Measurements from ENCODE around the gene NCLN.
"Not testable (repeated sequence)": the region's sequence is repeated elsewhere in the genome, so short reads cannot be mapped to it uniquely, and the experiment has no call there.

Gene NCLN

GRCh38 chr19:3225169-3225485 is 39.4 kb downstream of the NCLN start:
- no peak for DNase-seq (ENCODE audit: low spot score)

DNA sequence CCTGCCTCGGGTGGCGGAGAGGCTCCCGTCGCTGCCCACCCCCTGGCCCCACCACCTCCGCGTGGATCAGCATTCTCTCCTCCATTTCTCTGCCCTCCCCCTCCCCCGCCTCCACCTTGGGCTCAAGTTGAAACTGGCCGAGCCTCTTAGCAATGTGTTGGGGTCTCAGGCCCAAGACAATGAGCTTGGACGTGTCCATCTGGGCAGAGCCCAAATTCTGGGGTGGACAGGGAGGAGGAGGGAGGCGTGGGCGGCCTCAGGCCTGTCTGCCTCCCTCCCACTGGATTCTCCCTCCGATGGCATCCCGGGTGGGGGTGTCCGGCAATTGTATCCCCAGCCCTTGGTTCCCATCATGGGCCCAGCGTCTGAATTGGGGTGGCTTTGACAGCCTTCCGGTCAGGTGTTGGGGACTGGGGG is 40.0 kb downstream of the NCLN start:
- no peak for DNase-seq (ENCODE audit: low spot score)

GRCh38 chr19:3227054-3227626 is 41.4 kb downstream of the NCLN start:
- DNase-seq (ENCODE audit: low spot score), result no peak

DNA sequence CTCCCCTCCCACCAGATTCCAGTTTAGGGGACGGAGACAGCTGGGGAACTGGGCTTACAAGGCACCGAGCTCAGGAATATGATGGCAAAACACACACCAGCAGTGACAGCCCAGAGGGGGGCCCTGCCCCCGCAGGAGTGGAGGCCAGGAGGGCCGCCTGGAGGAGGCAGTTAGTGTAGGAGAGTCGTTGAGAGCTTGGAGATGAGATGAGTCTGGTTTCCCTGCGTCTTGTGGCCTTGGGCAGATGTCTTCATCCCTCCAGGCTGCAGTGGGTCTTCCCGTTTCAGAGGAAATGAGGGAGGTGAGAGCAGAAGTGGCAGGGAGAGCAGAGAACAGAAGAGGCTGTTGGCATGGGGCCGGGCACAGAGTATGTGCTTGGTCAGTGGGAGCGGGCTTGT is 43.6 kb downstream of the NCLN start:
- DNase-seq (ENCODE audit: low spot score), result no peak

GRCh38 chr19:3229888-3230496 is 44.3 kb downstream of the NCLN start:
- DNase-seq (ENCODE audit: low spot score), result no peak

DNA sequence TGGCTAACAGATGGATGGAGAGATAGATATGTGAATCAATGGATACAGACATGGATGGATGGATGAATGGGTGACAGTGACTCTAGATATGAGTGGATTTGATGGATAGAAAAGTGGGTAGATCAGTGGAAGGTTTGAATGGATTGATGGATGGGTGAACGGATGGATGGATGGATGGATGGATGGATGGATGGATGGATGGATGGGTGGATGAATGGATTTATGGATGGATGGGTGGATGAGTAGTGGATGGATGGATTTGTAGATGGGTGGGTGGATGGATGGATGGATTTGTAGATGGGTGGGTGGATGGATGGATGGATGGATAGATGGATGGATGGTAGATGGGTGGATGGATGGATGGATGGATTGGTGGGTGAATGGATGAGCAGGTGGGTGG is 45.6 kb downstream of the NCLN start:
- DNase-seq (ENCODE audit: low spot score), result no peak

DNA sequence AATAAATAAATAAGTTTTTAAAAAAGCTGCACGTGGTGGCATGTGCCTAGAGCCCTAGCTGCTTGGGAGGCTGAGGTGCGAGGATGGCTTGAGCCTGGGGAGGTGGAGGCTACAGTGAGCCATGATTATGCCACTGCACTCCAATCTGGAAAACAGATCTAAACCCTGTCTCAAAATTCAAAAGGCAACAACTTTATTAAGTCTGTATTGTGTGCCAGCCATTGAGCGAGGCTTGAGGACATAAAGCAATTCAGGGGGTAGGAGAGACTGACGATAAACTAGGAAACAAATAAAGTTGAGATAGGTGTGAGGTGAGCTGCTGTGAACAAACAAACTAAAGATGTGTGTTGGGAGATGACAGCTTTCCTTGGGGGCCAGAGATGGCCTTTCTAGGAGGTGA is 47.4 kb downstream of the NCLN start:
- DNase-seq (ENCODE audit: low spot score), result no peak

DNA sequence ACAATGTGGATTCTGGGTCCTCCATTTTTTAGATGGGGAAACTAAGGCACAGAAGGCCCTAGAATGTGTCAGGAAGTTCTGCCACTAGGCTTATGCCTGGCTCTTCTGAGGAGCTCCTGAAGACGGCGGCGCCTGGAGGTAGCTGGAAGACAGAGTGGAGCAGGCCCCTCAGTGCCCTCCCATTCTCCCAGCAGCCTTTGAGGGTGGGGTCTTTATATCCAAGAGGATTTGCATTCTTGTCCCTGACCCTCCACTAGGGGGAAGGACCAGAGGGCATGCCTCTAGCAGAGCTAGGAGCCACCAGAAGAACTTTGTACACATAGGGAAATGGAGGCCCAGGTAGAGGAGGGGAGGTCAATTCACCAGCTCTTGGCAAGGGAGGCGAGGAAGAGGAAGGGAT is 48.1 kb downstream of the NCLN start:
- DNase-seq (ENCODE audit: low spot score), result no peak

- peak; percentile 42 for DNase-seq (ENCODE audit: low spot score)
These were observed 49.1 kb downstream of the NCLN start for GRCh38 chr19:3234800-3235199.

DNA sequence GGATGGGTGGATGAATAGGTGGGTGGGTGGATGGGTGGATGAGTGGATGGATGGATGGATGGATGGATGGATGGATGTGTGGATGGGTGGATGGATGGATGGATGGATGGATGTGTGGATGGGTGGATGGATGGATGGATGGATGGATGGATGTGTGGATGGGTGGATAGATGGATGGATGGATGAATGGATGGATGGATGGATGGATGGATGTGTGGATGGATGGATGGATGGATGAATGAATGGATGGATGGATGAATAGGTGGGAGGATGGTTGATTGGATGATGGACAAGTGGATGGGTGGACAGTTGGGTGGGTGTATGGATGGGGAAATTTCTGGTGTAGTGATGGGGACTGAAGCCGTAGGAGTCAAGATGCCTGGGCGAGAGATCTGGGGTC is 49.9 kb downstream of the NCLN start:
- DNase-seq (ENCODE audit: low spot score), result not testable (repeated sequence)

- no peak for DNase-seq (ENCODE audit: low spot score)
These were observed 50.5 kb downstream of the NCLN start for GRCh38 chr19:3236272-3236671.

DNA sequence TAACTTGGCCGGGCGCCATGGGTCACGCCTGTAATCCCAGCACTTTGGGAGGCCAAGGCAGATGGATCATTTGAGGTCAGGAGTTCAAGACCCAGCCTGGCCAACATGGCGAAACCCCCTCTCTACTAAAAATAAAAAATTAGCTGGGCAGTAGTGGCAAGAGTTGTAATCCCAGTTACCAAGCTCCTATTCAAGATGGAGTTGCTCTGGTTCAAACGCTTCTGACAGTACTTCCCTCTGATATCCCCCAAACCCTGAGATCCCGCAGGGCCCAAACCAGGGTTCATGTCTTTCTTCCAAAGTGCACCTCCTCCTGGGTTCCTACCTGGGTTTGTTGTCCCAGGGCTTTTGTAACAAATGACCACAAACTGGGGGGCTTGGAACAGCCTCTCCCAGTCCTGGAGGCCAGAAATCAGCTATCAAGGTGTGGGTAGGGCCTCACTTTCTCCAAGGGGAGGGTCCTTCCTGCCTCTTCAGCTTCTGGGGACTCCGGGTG is 52.4 kb downstream of the NCLN start:
- DNase-seq (ENCODE audit: low spot score), result no peak

DNA sequence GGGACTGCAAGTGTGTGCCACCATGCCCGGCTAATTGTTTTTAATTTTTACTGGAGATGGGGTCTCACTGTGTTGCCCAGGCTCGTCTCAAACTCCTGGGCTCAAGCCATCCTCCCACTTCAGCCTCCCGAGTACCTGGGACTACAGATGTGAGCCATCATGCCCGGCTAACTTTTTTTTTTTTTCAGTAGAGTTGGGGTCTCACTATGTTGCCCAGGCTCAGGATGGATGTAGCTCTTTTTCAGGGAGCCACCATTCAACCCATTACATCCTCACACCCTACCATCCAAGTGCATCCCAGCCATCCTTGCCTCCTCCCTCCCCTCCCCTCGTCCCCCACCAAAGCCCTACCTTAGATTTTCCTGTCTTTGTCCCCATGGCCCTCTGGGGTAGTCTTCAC is 53.6 kb downstream of the NCLN start:
- DNase-seq (ENCODE audit: low spot score), result no peak

DNA sequence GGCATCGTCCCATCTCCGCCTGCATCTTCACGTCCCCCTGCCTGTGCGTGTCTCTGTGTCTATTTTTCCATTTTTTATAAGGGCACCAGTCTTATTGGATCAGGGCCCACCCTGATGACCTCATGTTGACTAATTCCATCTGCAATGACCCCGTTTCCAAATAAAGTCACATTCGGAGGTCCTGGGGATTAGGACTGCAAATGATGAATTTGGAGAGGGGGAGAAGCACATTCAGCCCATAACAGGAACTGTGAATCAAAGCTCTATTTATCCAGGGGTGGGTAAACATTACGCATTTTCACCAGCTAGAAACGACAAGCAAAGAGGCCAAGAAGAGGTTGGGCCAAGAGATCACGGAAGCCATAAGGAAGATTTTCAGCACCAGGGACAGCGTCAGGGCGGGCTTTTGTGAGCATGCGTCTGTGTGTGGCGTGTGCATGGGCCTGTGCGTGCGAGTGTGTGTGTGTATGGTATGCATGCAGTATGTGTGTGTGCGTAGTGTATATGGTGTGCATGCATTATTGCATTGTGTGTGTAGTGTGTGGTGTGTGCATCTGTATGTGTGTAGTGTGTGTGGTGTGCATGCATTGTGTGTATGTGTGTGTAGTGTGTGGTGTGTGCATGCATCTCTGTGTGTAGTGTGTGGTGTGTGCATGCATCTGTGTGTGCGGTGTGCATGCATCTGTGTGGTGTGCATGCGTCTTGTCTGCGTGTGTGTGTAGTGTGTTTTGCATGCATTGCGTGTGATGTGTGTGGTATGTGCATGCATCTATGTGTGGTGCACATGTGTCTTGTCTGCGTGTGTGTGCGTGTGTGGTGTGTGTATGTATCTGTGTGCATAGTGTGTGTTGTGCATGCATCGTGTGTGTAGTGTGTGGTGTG is 58.3 kb downstream of the NCLN start:
- peak; percentile 45 for DNase-seq (ENCODE audit: low spot score)

DNA sequence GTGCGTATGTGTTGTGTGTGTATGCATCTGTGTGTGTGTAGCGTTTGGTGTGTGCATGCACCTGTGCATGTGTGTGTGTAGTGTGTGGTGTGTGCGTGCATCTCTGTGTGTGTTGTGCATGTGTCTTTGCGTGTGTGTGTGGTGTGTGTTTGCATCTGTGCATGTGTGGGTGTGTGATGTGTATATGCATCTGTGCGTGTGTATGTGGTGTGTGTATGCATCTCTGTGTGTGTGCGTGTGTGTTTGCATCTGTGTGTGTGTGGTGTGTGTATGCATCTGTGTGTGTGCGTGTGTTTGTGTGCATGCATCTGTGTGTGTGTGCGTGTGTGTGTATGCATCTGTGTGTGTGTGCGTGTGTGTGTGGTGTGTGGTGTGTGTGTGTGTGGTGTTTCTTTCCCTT is 59.3 kb downstream of the NCLN start:
- DNase-seq (ENCODE audit: low spot score), result no peak

GRCh38 chr19:3248728-3249326 is 63.1 kb downstream of the NCLN start:
- DNase-seq (ENCODE audit: low spot score), result no peak

DNA sequence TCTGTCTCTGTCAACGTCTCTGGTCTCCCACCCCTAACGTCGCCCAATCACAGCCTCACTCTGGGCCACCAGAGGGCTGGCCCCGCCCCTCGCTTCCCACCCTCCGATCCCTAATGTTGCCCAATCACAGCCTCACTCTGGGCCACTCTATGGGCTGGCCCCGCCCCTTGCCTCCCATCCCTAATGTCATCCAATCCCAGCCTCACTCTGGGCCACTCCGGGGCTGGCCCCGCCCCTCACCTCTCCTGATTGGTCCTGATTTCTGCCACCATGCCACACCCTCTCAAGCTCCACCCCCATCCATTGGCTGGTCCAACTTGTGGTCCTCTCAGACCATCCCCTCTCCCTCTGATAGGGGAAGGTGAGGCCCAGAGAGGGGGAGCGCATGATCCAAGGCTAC is 63.7 kb downstream of the NCLN start:
- DNase-seq (ENCODE audit: low spot score), result peak; percentile 85

GRCh38 chr19:3250675-3251074 is 64.9 kb downstream of the NCLN start:
- peak; percentile 61 for DNase-seq (ENCODE audit: low spot score)

DNA sequence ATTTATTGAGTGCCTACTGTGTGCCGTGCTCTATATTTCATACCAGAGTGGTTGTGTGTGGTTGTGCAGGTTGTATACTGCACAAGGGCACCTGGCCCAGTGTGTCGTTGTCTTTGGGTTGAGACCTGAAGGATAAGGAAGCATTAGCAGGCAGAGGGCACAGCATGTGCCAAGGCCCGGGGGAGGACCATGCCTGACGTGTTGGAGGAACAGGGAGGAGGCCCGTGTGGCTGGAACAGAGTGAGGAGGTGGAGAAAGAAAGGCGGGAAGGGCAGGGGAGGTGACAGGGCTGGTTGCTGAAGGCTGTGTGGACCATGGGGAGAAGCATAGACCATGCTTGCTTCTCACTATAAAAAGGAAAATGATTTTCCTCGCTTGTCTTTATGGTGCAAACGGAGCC is 65.5 kb downstream of the NCLN start:
- DNase-seq (ENCODE audit: low spot score), result no peak

- no peak for DNase-seq (ENCODE audit: low spot score)
These were observed 66.9 kb downstream of the NCLN start for GRCh38 chr19:3252650-3253049.

DNA sequence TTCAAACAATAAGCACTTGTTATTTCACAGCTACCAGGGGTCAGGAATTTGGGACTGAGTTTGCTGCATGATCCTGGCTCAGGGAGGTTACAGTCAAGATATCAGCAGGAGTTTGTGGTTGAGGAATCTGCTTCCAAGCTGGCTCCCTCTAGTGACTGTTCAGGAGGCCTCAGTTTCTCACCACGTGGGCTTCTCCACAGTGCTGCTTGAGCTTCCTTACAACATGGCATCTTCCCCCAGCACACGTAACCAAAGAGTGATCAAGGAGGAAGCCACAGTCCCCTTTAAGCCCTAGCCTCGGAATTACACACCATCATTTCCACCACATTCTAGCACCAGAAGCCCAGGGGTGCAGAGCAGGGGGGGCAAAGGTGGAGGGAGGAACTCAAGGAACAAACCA is 67.5 kb downstream of the NCLN start:
- DNase-seq (ENCODE audit: low spot score), result peak; percentile 43

DNA sequence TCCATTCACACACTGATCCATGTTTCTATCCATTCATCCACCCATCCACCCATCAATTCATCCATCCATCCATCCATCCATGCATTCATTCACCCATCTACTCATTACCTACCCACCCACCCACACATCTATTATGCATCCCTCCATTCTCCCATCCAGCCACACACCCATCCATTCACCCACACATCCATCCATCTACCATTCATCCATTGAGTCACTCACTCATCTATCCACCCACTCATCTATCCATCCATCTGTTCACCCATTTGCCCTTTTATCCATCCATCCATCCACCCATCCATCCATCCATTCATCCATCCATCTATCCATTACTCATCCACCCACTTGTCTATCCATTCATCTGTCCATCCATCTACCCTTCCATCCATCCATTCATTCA is 68.8 kb downstream of the NCLN start:
- DNase-seq (ENCODE audit: low spot score), result no peak

- DNase-seq (ENCODE audit: low spot score), result no peak
These were observed 71.3 kb downstream of the NCLN start for GRCh38 chr19:3257071-3257470.

Measured in NAMALWA (cell line).